Stimulated activated CD8-positive, alpha-beta memory T cell treated with anti-CD3 and anti-CD28 coated beads, Interleukin-7, amount 100 ng/mL, for 24 hours (primary cell): Measurements from ENCODE around the gene AMH.

Source experiments
- DNase-seq: peaks from one replicate; pipeline ENCODE4 v3.0.0-alpha.2; 2020; ENCODE audit warnings: low read depth

Gene AMH

DNA sequence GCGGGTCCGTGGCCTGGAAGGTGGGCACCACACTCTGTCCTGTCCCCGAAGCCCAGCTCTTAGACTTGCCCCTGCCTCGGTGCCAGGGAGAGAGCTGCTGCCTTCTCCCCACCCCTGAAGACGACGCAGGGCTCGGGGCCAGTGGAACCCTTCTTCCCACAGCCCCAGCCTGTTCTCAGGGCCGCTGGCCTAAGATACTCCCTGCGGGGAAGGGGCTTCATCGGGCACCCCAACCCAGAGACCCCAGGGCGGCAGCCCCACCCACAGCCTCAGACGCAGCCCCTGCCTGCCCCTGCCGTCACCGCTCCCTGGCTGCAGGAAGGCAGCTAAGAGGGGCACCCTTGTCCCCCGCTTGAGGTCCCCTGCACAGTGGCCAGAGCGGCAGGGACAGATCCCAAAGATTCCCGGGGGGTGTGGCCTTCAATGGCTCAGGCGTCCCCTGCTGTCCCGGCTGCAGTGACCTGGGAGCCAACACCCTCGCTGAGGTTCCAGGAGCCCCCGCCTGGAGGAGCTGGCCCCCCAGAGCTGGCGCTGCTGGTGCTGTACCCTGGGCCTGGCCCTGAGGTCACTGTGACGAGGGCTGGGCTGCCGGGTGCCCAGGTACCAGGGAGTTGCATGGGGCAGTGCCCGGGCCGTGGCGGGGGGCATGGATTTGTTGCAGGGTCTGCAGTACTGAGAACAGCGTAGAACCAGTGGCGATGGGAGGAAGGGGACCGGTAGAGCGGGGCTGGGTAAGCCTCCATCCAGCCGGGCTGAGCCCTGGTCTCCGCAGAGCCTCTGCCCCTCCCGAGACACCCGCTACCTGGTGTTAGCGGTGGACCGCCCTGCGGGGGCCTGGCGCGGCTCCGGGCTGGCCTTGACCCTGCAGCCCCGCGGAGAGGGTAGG, 1.0 kb downstream of the AMH start:
- no peak for DNase-seq

- DNase-seq = no peak
Measured at GRCh38 chr19:2250766-2251105, 1.6 kb downstream of the AMH start.

GRCh38 chr19:2251106-2252054, 2.3 kb downstream of the AMH start:
- DNase-seq = no peak

- no peak for DNase-seq
Measured at GRCh38 chr19:2252055-2252796, 3.1 kb downstream of the AMH start.

DNA sequence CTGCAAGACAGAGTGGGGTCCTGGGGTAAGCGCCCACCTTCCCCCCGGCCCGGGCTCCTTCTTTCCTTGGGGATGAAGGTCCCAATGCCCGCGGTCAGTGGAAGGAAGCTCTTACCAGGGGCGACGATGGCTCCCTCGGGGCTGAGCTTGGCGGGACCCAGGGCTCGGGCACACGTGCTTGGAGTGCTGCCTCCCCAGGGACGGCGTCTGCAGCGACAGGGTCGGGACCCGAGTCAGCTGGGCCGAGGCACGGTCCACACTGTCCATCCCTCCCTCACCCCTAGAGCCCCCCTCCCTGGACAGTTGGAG, 3.6 kb downstream of the AMH start:
- DNase-seq = no peak

- DNase-seq = no peak
Measured at GRCh38 chr19:2253106-2254063, 4.3 kb downstream of the AMH start.

DNA sequence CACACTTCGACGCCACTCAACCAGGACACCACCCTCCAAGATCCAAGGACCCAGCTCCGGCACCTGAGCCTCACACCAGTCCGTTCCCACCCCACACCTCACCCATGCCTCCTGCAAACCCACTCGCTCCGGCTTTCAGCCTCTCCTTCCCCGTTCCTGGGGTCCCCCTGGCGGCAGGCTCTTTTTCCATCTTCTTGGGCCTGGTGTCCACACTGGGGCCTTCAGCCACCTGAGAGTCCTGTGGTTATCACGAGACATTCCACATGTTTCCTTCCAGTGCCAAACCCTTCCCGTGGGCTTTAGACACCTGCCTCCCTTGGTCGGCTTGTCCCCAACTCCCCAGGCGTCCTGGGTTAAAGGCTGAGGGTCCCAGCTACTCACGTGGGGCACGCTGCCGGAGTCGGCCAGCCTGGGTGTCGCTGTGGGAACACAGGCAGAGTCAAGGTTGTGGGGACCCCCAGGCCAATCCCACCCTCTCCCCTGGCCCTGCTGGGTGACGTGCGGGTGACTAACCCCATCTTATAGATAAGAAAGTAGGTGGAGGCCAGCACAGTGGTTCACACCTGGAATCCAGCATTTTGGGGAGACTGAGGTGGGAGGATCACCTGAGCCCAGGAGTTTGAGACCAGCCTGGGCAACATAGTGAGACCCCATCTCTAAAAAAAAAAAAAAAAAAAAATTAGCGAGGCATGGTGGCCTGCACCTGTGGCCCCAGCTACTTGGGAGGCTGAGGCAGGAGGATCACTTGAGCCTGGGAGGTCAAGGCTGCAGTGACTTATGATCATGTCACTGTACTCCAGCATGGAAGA, 5.1 kb downstream of the AMH start:
- DNase-seq = no peak

GRCh38 chr19:2255112-2255845, 6.2 kb downstream of the AMH start:
- DNase-seq = no peak

- no peak for DNase-seq
Measured at GRCh38 chr19:2255982-2256685, 7.0 kb downstream of the AMH start, which contains the start of gene JSRP1. TSS of gene JSRP1 (minus strand) at chr19:2256417. CDS start at chr19:2255314, 1,103 bp downstream.

- DNase-seq = no peak
Measured at GRCh38 chr19:2259336-2259735, 10.2 kb downstream of the AMH start.

GRCh38 chr19:2260341-2260805, 11.2 kb downstream of the AMH start:
- DNase-seq = no peak

DNA sequence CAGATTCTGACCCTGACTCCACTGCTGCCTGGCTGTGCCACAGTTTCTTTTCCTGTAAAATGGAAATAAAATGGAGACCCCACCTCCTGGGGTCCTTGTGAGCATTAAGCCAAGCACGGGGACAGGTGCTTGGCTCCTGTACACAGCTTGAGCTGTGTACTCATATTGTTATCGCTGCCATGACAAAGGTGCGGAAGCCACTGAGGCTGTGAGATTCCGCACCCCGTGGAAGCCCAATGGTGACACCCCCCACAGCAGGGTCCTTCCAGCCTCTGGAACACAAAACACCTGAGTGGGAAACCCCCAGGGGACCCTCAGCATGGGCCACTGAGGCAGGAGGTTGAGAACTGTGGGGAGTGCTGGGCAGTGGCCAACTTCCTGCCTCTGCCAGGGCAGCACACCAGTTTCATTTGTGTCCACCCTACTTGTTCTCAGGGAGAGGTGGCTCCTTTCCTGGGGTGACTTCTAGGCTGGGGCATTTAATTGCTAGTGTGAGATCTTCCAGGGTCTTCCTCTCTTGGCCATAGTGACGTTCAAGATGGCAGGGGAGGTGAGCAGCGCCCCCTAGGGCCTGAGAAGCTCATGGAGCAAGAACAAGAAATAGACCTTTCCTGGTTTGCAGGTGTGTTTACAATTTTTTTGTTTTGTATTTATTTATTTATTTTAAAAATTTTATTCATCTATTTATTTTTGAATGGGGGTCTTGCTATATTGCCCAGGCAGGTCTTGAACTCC, 12.5 kb downstream of the AMH start:
- DNase-seq = no peak

DNA sequence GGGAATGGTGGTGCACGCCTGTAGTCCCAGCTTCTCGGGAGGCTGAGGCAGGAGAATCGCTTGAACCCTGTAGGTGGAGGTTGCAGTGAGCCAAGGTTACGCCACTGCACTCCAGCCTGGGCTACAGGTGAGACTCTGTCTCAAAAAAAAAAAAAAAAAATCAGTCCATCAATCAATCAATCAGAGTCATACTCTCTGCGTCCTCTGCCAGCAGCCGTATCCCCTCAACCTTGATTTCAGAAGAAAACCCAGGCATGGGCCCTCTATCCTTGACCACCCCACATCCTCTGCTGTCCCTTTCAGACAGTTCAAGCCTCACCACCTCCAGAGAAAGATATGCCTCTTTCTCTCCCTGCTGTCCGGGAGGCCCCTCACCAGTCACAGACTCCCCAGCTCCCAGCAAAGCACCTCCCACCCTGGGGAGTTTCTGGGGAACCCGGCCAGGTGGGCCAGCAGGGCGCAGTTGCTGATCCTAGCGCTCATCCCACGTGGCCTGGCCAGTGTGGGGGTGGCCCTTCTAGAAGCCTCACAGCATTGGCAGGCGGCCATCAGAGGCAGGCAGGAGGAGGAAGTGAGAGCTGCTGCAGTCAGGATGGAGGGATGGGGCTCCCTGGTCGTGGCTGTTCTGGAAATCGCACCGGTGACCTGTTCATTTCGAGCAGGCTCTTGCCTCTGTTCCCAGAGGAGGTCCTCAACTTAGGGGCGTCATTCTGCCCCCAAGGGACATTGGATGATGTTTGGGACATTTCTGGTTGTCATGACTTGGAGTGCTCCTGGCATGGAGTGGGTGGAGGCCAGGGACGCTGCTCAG, 17.3 kb downstream of the AMH start:
- no peak for DNase-seq

DNA sequence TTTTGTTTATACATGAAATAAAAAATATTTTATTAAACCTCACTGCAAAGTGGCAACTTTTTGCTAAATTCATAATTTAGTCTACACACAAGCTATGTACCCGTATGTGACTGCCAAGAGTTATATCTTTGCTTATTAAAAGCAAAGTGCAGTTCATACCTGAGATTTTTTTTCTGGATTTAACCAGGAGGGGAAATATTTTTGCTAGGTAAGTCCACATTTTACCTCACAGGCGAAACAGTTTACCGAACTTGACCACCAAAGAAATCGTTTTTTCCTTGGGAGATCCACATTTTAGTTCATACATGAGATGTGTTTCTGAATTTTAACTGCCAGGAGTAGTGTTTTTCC, 19.3 kb downstream of the AMH start:
- no peak for DNase-seq

GRCh38 chr19:2268861-2269243, 19.7 kb downstream of the AMH start:
- DNase-seq = no peak

DNA sequence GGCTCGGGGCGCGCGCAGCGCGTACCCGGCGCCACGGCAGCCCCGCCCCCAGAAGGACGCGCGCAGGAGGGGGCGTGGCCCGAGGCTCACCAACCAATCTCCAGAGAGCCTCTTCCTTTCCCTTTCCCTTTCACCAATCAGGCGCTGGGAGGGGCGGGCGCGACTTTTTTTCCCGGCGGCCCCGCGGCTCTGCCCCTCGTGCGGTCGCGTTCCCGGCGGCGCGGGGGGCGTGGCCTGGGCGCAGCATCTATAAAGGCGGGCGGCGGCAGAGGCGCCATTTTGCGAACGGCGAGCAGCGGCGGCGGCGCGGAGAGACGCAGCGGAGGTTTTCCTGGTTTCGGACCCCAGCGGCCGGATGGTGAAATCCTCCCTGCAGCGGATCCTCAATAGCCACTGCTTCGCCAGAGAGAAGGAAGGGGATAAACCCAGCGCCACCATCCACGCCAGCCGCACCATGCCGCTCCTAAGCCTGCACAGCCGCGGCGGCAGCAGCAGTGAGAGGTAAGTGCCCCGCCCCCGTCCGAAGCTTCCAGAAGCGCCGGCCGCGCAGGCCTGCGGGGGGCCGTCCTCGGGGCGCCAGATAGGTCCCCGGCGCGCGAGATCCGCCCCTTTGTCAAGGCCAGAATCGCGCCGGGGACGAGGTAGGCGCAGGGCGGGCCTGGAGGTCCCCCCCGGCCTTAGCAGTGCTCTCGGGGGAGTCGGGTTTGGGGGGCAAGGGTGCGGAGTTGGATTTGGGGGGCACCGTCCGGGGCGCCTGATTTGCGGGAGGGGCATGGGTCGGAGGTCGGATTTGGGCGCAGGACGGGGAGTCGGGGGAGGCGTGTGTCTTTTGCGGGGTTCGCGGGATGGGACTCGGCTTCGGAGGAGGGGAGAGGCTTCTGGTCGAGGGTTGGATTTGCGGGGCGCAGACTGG, 20.4 kb downstream of the AMH start:
- peak; percentile 97 for DNase-seq

DNA sequence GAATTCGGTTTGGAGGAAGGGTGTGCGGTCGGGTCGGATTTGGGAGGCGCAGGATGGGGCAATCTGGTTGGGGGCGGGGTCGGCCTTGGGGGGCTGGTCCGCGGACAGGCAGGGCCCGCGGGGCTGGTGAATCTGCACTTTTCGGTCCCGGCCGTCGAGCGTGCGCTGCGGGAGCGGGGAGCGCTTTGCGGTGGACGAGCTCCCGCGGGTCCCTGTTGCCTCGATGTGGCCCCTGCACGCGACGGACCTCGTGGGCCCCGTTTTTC, 21.0 kb downstream of the AMH start:
- no peak for DNase-seq
